Measurements from ENCODE around the gene NEK6. TPM values are rescaled to one million over a fixed set of nuclear protein-coding genes. Genes with fewer than 3 reads are reported as not detected.

Gene NEK6
- total RNA-seq, 1 donor = 64.3 TPM

DNA sequence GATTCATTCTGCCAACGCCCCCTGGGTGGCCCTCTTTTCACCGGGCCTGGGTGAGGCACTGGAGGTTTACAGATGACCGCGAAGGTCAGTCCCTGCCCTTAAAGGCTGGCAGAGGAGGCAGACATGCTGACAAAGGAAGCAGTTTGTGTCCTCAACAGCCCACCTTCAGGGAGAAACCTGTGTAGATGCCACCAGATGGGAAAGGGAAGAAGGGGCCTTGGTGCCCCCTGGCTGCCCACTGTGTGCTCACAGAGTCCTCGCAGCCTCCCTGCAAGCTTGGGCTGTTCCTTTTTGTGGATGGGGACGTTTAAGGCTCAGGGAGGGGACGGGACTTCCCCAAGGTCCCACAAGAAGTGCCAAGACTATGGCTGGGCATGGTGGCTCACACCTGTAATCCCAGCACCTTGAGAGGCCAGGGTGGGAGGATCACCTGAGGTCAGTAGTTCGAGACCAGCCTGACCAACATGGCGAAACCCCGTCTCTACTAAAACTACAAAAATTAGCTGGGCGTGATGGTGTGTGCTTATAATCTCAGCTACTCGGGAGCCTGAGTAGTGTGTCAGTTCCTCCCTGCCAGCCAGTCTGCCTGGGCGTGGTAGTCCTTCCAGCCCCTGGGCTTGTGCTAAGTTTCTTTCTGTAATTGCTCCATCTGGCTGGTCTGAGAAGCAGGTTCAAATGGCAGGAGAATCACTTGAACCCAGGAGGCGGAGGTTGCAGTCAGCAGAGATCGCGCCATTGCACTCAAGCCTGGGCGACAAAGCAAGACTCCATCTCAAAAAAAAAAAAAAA is 36.2 kb downstream of the NEK6 start:
- no peak overlapping the region for H3K4me3 ChIP-seq (ENCODE audit: low read depth, low read length)
- DNase-seq (ENCODE audit: low read depth) = peak; percentile 48
- TF ChIP-seq, protein P1, sequence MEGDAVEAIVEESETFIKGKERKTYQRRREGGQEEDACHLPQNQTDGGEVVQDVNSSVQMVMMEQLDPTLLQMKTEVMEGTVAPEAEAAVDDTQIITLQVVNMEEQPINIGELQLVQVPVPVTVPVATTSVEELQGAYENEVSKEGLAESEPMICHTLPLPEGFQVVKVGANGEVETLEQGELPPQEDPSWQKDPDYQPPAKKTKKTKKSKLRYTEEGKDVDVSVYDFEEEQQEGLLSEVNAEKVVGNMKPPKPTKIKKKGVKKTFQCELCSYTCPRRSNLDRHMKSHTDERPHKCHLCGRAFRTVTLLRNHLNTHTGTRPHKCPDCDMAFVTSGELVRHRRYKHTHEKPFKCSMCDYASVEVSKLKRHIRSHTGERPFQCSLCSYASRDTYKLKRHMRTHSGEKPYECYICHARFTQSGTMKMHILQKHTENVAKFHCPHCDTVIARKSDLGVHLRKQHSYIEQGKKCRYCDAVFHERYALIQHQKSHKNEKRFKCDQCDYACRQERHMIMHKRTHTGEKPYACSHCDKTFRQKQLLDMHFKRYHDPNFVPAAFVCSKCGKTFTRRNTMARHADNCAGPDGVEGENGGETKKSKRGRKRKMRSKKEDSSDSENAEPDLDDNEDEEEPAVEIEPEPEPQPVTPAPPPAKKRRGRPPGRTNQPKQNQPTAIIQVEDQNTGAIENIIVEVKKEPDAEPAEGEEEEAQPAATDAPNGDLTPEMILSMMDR (IDR thresholded peaks at IDR 0.05; ENCODE audit: insufficient read depth, low read length) = no peak

GRCh38 chr9:124295159-124295794 is 37.5 kb downstream of the NEK6 start:
- DNase-seq (ENCODE audit: low read depth) = no peak
- TF ChIP-seq, protein P1 (IDR thresholded peaks at IDR 0.05; ENCODE audit: insufficient read depth, low read length) = no peak
- no peak overlapping the region for H3K4me3 ChIP-seq (ENCODE audit: low read depth, low read length)

DNA sequence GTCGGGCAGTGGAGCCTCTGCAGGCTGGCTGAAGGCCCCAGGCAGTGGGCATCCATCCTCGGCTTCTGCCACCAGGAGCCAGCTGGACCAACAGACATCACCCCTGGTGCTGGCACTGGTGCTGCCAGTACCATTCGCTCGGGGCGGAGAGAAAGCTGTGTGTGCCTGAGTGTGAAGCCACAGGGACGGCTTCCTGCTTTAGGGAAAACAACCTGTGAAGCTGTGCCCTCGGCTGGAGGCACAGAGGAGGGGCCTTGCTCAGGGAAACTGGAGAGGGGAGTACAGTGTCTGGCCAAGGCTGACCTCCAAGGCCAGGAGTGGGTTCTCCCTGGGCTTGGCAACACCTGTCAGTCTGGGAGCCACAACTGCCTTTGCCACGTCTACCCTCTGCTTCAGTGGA is 38.3 kb downstream of the NEK6 start:
- DNase-seq (ENCODE audit: low read depth) = no peak
- H3K4me3 ChIP-seq (ENCODE audit: low read depth, low read length) = no peak overlapping the region
- TF ChIP-seq, protein P1 (IDR thresholded peaks at IDR 0.05; ENCODE audit: insufficient read depth, low read length) = no peak

GRCh38 chr9:124296796-124297550 is 39.2 kb downstream of the NEK6 start:
- no peak for DNase-seq (ENCODE audit: low read depth)
- TF ChIP-seq, protein P1 (IDR thresholded peaks at IDR 0.05; ENCODE audit: insufficient read depth, low read length) = no peak
- H3K4me3 ChIP-seq (ENCODE audit: low read depth, low read length) = no peak overlapping the region

- DNase-seq (ENCODE audit: low read depth) = peak; percentile 99
- TF ChIP-seq, protein P1 (IDR thresholded peaks at IDR 0.05; ENCODE audit: insufficient read depth, low read length) = no peak
- no peak overlapping the region for H3K4me3 ChIP-seq (ENCODE audit: low read depth, low read length)
These were observed 39.8 kb downstream of the NEK6 start for GRCh38 chr9:124297551-124297901.

GRCh38 chr9:124297915-124298645 is 40.3 kb downstream of the NEK6 start:
- DNase-seq (ENCODE audit: low read depth) = no peak
- TF ChIP-seq, protein P1 (IDR thresholded peaks at IDR 0.05; ENCODE audit: insufficient read depth, low read length) = peak; percentile 10
- no peak overlapping the region for H3K4me3 ChIP-seq (ENCODE audit: low read depth, low read length)

All from fibroblast of the aortic adventitia (primary cell).